Activated naive CD8-positive, alpha-beta T cell treated with anti-CD3 and anti-CD28 coated beads, Interleukin-2, amount 10 ng/mL, durations not matched to agents 7 days and 5 days (primary cell): ENCODE data around the gene RUNX3. TPM values are rescaled to one million over a fixed set of nuclear protein-coding genes. Genes with fewer than 3 reads are reported as not detected.

Experiments used
- ATAC-seq: fragments of 150-1000 bp; cut with Tn5 transposase; one replicate; pipeline ENCODE4 v1.10.0; 2021; ENCODE audit warnings: low read depth, moderate library complexity
- POLR2A ChIA-PET: fragments of 350-600 bp; sonication (Branson Sonifier 250); formaldehyde crosslinking; loops from one replicate; lab custom pipeline; 2021; ENCODE audit warnings: antibody characterized with exemption; lab: Charles Lee
- DNase-seq: peaks from one replicate; pipeline ENCODE4 v3.0.0; 2021
- H3K27ac Mint-ChIP-seq: one replicate; pipeline ENCODE4 v1.8.0; 2022; ENCODE audit warnings: mild to moderate bottlenecking, mixed read lengths
- H3K27me3 Mint-ChIP-seq: one replicate; pipeline ENCODE4 v1.8.0; 2022; ENCODE audit warnings: mild to moderate bottlenecking, moderate library complexity, mixed read lengths
- H3K36me3 Mint-ChIP-seq: one replicate; pipeline ENCODE4 v1.8.0; 2021; ENCODE audit warnings: mild to moderate bottlenecking, mixed read lengths
- H3K4me1 Mint-ChIP-seq: one replicate; pipeline ENCODE4 v1.8.0; 2021; ENCODE audit warnings: mixed read lengths
- H3K4me3 Mint-ChIP-seq: one replicate; pipeline ENCODE4 v1.8.0; 2022; ENCODE audit warnings: mild to moderate bottlenecking, moderate library complexity, mixed read lengths
- H3K9me3 Mint-ChIP-seq: one replicate; pipeline ENCODE4 v1.8.0; 2021; ENCODE audit warnings: mixed read lengths
- microRNA-seq: library from miRNA; unstranded; fragments of <30 nt; microRNA quantifications from one replicate; pipeline ENCODE4 v1.2.0, GENCODE V29; 2022
- total RNA-seq, 2 experiments: library from RNA; stranded (reverse); gene quantifications; one replicate each; pipeline ENCODE4 v1.2.3, GENCODE V29; 2021

The RUNX3 gene
- total RNA-seq, 2 experiments from 2014 or later, result 172 TPM

DNA sequence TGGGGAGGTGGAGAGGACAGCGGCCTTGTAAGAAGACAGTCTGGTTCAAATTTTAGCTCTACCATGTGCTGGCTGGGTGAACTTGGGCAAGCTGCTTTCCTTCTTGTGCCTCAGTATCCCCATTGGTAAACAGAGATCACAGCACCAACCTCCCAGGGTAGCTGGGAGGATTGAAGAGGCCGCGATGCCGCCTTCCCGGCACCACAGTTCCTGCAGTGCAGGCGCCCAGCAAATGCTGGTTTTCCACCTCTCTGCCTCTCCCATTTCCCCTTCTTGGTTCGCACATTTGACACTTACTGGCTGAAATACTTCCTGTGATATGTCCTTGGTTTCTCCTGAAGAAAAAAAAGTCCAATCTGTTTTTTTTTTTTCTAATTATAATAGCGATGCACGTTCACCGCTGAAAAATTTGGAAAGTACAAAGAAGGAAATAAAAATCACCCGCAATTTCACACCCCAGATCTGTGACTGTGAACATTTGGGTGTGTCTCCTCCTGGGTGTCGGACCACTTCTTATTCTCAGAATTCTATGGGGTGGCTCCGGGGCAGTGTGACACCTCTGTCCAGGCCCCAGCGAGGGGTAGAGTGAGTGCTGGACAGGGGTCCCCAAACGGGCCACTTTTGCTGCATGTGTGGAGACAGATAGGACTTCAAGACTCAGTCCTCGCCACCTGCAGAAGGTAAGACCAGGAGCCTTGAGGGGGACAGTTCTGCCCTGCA, 73.1 kb downstream of the RUNX3 start:
- H3K27ac Mint-ChIP-seq, result no peak overlapping the region
- no peak overlapping the region for H3K4me3 Mint-ChIP-seq
- H3K27me3 Mint-ChIP-seq, result peaks cover 31% of the 10 kb centered on the region
- POLR2A ChIA-PET, result no interaction called here
- H3K4me1 Mint-ChIP-seq, result no peaks in the 10 kb centered on the region
- DNase-seq, result no peak
- no peaks in the 10 kb centered on the region for H3K9me3 Mint-ChIP-seq
- ATAC-seq, result no peak
- H3K36me3 Mint-ChIP-seq, result no peaks in the 10 kb centered on the region

DNA sequence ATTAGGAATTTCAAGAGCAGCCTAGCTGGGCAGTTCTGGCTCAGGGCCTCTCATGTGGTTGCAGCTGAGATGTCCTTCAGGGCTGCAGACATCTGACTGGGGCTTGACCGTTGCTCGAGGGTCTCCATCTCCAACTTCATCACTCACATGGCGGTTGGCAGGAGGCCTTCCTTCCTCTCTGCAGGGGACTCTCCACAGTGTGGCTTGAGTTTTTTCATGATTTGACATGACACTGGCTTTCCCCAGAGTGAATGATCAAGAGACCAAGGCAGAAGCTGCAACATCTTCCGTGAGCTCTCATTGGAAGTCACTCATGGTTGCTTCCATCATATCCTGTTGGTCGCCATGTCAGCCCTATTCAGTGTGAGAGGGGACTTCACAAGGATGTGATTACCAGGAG, 74.6 kb downstream of the RUNX3 start:
- peaks cover 44% of the 10 kb centered on the region for H3K27me3 Mint-ChIP-seq
- no peak overlapping the region for H3K27ac Mint-ChIP-seq
- H3K36me3 Mint-ChIP-seq, result no peaks in the 10 kb centered on the region
- H3K4me3 Mint-ChIP-seq, result no peak overlapping the region
- POLR2A ChIA-PET, result no interaction called here
- no peak for DNase-seq
- no peaks in the 10 kb centered on the region for H3K9me3 Mint-ChIP-seq
- no peaks in the 10 kb centered on the region for H3K4me1 Mint-ChIP-seq
- ATAC-seq, result no peak

- ATAC-seq (no peak), DNase-seq (no peak)
- Mint-ChIP-seq H3K9me3 (no peaks in the 10 kb centered on the region), H3K4me1 (peaks cover 7% of the 10 kb centered on the region), H3K27me3 (peaks cover 58% of the 10 kb centered on the region), H3K27ac (no peak overlapping the region), H3K36me3 (no peaks in the 10 kb centered on the region), H3K4me3 (no peak overlapping the region)
- POLR2A ChIA-PET, result interaction anchor here (0.7 kb wide), 1 partner anchor 74 kb away, joined by 5 read pairs; no protein-coding TSS in a partner anchor
Observed at GRCh38 chr1:24853649-24854048, 76.4 kb downstream of the RUNX3 start.

- no peak overlapping the region for H3K4me3 Mint-ChIP-seq
- H3K27me3 Mint-ChIP-seq, result peaks cover 45% of the 10 kb centered on the region
- H3K36me3 Mint-ChIP-seq, result no peaks in the 10 kb centered on the region
- DNase-seq (no peak), ATAC-seq (no peak)
- H3K4me1 Mint-ChIP-seq, result peaks cover 10% of the 10 kb centered on the region
- H3K9me3 Mint-ChIP-seq, result no peaks in the 10 kb centered on the region
- POLR2A ChIA-PET, result no interaction called here
- H3K27ac Mint-ChIP-seq, result no peak overlapping the region
Observed at GRCh38 chr1:24850328-24850920, 79.7 kb downstream of the RUNX3 start.

- ATAC-seq (no peak), DNase-seq (no peak)
- Mint-ChIP-seq H3K27me3 (peaks cover 41% of the 10 kb centered on the region), H3K4me1 (peaks cover 10% of the 10 kb centered on the region), H3K4me3 (peak overlapping the region; percentile 66), H3K27ac (no peak overlapping the region), H3K9me3 (no peaks in the 10 kb centered on the region), H3K36me3 (no peaks in the 10 kb centered on the region)
- POLR2A ChIA-PET, result interaction anchor here (1.3 kb wide), 1 partner anchor 115 kb away, joined by 3 read pairs; no protein-coding TSS in a partner anchor
Observed at GRCh38 chr1:24849672-24850295, 80.3 kb downstream of the RUNX3 start.

Small RNA genes within 50 kb of the gene (microRNA-seq; reads per million reads assigned to microRNA genes)
- 11.2 reads per million, percentile 16 among the genes with 10 or more reads in this experiment for gene MIR6731

Other genes with a start within 250 kb of the RUNX3 start
- gene CLIC4, start 184.8 kb downstream of the RUNX3 start, total RNA-seq, result 1 to 10 TPM; 9.1 to 9.8 TPM